ENCODE data around the gene AKAP8. TPM values are rescaled to one million over a fixed set of nuclear protein-coding genes. Genes with fewer than 3 reads are reported as not detected.
A peak's percentile ranks its signal among the peaks of the same experiment; 100 is the strongest.
"Not testable (repeated sequence)": the region's sequence is repeated elsewhere in the genome, so short reads cannot be mapped to it uniquely, and the experiment has no call there.

The AKAP8 gene
- total RNA-seq, 1 donor from 2014 or later: 55.4 TPM

DNA sequence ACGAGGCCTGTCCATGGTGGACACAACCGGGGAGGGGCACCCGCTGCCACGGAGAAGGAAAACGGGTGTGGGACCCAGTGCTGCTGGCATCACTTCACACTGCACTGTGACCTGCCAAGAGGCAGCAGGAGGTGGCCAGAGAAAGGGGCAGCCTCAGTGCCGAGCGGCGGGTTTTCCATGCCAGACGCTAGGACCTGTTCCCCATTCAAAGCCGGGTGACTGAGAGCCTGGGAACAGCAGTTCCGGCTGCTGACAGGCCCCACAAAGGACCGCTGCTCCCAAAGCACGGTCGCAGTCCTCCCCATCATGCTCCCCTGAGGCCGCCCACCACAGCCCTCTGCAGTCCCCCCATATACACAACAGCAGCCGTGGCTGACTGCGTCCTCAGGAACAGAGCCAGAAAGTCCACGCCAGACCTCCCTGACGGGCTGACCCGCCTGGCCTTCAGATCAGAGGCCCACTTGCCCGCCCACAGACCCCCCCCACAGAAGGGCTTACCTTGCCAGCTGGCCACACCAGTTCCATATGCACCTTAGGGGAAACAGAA is 5.4 kb downstream of the AKAP8 start:
- intact Hi-C loops (cut with micrococcal nuclease): no loop called here
- Mint-ChIP-seq H3K4me1 (peaks cover 23% of the 10 kb centered on the region), H3K4me3 (no peak overlapping the region), H3K27ac (no peak overlapping the region), H3K36me3 (ENCODE audit: low read depth) (peaks cover 35% of the 10 kb centered on the region), H3K9me3 (no peaks in the 10 kb centered on the region), H3K27me3 (no peaks in the 10 kb centered on the region)
- no peak for DNase-seq

DNA sequence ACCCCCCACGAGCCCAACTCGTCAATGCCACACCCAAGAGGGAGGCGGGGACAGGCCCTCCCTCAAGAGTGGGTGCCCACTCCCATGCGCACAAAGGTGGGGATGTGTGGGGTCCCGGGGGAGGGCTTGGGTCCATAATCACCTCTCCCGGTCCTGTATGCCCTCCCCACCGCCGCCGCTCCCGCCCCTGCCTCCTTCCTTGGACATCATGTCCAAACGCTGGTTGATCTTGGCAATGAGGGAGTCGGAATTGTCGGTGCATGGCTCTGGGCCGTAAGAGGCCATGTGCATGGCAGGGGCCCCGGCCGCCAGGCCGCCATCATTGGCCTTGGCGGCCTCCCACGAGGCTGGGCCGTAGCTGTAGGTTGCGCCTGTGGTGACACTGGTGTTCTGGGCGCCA is 5.9 kb downstream of the AKAP8 start:
- peaks cover 39% of the 10 kb centered on the region for H3K36me3 Mint-ChIP-seq (ENCODE audit: low read depth)
- H3K27me3 Mint-ChIP-seq: no peaks in the 10 kb centered on the region
- no peak overlapping the region for H3K27ac Mint-ChIP-seq
- no peak overlapping the region for H3K4me3 Mint-ChIP-seq
- intact Hi-C loops (cut with micrococcal nuclease): no loop called here
- H3K4me1 Mint-ChIP-seq: peaks cover 23% of the 10 kb centered on the region
- no peaks in the 10 kb centered on the region for H3K9me3 Mint-ChIP-seq
- no peak for DNase-seq

DNA sequence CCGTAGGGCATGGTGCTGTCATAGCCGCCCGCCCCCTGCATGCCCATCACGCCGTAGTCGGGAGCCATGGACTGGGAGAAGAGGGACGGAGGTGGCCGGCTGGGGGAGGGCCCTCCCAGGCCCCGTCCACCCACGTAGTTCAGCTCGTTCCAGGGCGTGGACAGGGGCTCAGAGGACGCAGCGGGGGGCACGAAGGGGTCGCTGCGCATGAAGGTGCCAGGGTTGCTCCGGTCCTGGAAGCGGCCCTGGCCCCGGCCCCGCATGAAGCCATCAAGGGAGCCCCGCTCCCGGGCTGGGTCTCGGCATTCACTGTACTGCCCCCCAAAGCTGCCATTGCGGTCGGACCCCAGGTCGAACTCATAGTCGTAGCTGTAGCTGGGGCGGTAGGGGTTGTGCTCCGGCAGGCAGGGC is 6.7 kb downstream of the AKAP8 start:
- Mint-ChIP-seq H3K36me3 (ENCODE audit: low read depth) (peaks cover 39% of the 10 kb centered on the region), H3K9me3 (no peaks in the 10 kb centered on the region), H3K4me3 (no peak overlapping the region), H3K27ac (no peak overlapping the region), H3K4me1 (peaks cover 19% of the 10 kb centered on the region), H3K27me3 (no peaks in the 10 kb centered on the region)
- no peak for DNase-seq
- intact Hi-C loops (cut with micrococcal nuclease): no loop called here

DNA sequence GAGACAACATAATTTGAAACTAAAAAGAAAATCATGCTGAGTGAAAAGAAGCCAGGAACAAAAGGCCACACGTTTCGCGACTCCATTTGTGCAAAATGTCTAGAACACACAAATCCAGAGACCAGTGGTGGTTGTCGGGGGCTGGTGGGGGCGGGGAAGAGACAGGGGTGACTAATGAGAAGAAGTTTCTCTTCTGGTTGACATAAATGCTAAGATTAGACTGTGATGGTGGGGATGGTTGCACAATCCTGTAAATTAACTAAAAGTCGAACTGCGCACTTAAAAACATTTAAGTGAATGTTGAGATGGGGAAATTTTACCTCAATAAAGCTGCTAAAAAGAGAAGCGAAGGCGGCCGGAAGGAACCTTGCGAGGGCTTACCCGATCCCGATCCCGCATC is 7.1 kb downstream of the AKAP8 start:
- intact Hi-C loops (cut with micrococcal nuclease): no loop called here
- Mint-ChIP-seq H3K27ac (peak overlapping the region; percentile 69), H3K36me3 (ENCODE audit: low read depth) (peaks cover 42% of the 10 kb centered on the region), H3K4me3 (no peak overlapping the region), H3K4me1 (peaks cover 16% of the 10 kb centered on the region), H3K27me3 (no peaks in the 10 kb centered on the region), H3K9me3 (no peaks in the 10 kb centered on the region)
- DNase-seq: no peak

DNA sequence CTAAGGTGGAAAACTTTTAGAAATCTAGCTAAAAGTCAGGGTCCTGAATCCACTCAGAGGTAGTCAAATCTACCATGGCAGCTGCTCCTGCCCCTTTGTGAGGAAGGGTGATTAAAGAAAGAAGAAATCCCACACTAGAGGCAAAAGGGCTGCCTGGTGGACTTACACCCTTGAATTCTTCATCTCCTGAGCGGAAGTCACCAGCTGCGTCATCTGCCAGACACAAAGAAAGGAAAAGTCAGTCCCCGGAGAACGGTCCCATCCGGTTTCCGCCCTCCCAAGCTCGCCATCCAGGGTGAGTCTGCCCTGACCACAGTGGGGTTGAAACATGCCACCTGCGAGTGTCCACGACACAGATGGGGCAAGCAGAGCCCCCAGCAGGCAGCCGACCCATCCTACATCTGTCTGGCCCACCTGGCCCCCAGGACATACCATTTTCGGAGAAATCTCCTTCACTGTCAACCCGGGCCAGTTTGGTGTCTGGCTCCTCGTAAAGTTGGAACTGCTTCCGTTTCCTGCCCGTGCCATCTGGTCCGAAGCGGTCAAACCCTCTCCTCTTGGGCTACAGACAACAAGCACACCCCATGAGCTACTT is 7.7 kb downstream of the AKAP8 start:
- intact Hi-C loops (cut with micrococcal nuclease): no loop called here
- Mint-ChIP-seq H3K4me3 (no peak overlapping the region), H3K27me3 (no peaks in the 10 kb centered on the region)

DNA sequence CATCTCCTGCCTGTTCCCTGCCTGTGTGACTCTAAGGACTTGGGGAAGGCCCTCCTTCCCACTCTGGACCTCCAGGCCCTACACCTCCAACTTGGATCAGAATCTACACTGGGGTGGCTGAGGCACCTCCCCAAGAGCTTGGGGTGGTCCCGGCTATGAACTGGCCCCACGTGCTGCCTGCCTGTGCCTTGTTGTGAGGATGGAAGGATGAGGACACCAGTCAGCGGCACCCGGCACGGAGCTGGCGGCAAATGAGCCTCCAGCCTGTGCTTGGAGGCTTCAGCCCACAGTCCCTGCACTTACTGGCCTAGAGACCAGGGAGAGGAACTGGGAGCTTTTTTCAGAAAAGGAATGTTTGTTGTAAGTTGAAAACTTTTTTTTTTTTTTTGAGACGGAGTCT is 8.5 kb downstream of the AKAP8 start:
- peaks cover 49% of the 10 kb centered on the region for H3K36me3 Mint-ChIP-seq (ENCODE audit: low read depth)
- H3K9me3 Mint-ChIP-seq: no peaks in the 10 kb centered on the region
- no peak for DNase-seq
- no peaks in the 10 kb centered on the region for H3K27me3 Mint-ChIP-seq
- intact Hi-C loops (cut with micrococcal nuclease): no loop called here
- H3K27ac Mint-ChIP-seq: no peak overlapping the region
- H3K4me1 Mint-ChIP-seq: peaks cover 9% of the 10 kb centered on the region
- no peak overlapping the region for H3K4me3 Mint-ChIP-seq

More for the DNA sequence above, 7.7 kb downstream of the AKAP8 start:
- peaks cover 12% of the 10 kb centered on the region for H3K4me1 Mint-ChIP-seq
- peak overlapping the region; percentile 56 for H3K27ac Mint-ChIP-seq
- DNase-seq: no peak
- H3K36me3 Mint-ChIP-seq (ENCODE audit: low read depth): peaks cover 47% of the 10 kb centered on the region
- H3K9me3 Mint-ChIP-seq: no peaks in the 10 kb centered on the region

DNA sequence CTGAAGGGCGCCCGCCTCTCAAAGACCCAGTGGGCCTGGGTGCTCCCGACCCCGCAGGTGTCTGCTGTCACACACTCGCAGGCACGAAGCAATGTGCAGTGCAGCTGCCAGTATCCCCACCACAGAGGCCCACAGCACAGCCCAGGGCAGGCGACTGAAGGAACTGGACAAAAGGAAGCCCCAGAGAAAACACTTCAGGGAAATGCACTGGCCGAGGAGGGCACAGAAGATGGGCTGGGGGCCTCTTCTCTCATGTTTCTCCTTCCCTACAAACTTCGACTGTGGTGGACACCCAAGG is 10.0 kb downstream of the AKAP8 start:
- H3K9me3 Mint-ChIP-seq: no peaks in the 10 kb centered on the region
- H3K36me3 Mint-ChIP-seq (ENCODE audit: low read depth): peaks cover 56% of the 10 kb centered on the region
- no peak for DNase-seq
- no peaks in the 10 kb centered on the region for H3K27me3 Mint-ChIP-seq
- no peak overlapping the region for H3K4me3 Mint-ChIP-seq
- H3K27ac Mint-ChIP-seq: no peak overlapping the region
- H3K4me1 Mint-ChIP-seq: peaks cover 9% of the 10 kb centered on the region
- intact Hi-C loops (cut with micrococcal nuclease): no loop called here

DNA sequence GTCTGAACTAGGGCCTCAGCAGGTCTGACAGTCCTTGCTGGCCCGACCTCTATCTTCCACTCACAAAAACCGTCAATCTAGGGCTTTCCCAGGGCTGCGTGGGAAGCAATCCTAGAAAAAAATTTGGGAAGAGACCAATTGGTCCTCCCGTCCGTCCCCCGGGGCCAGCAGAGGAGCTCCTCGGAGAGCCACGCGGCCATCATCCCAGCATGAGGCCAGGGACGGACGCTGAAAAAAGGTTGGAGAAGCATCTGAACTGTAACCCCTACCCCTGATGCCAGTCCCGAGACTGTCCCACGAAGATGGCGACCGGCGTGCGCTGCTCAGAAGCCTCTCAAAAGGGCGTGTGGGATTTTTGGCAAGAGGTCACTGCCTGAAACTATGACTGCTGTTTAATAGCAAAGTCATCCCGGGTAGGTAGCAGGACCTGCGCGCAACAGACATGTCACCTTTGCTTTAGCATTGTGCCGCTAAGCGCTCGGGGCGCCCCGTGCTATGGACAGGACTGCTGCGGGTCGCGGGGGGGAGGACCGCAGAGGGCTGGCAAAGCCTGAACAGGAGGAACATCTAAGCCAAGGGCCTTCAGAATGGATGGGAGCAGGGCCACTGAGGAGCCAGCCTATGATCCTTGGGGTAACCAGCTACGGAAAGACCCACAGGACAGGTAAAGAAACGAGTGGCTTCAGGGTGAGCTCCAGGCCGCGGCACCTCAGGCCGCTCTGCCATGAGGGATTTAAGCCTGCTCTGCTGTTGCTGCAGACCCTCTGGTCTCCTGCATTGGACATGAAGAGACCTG is 10.6 kb downstream of the AKAP8 start:
- peak overlapping the region; percentile 53 for H3K27ac Mint-ChIP-seq
- no peak overlapping the region for H3K4me3 Mint-ChIP-seq
- no peaks in the 10 kb centered on the region for H3K27me3 Mint-ChIP-seq
- no peak for DNase-seq
- peaks cover 9% of the 10 kb centered on the region for H3K4me1 Mint-ChIP-seq
- intact Hi-C loops (cut with micrococcal nuclease): no loop called here
- H3K9me3 Mint-ChIP-seq: no peaks in the 10 kb centered on the region
- H3K36me3 Mint-ChIP-seq (ENCODE audit: low read depth): peaks cover 55% of the 10 kb centered on the region

DNA sequence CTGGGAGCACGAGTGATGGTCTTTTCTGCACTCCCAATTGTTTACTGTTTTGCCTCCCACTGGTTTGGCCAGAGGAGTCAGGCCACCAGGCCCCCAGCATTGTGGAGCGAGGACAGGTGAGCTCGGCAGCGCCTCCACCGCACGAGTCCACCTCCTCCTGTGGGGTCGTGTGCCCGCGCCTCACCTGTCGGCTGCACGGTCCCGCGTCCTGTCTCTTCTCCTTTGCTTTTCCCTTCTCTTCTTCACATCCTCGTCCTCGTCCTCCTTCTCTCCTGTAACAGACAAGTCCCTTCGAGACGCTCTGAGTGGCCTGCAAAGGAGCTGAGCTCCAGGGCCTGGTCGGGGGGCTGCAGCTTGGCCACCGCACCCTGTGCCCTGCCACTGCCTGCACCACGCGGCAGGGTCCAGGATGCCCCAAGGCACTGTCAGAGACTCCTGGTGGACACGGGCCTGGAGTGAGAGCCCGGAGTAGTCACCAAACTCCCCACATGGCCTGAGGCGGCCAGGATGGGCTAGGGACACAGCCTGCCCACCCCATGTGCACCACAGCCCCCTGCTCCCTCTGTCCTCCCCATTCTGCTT is 11.4 kb downstream of the AKAP8 start:
- no peaks in the 10 kb centered on the region for H3K9me3 Mint-ChIP-seq
- peaks cover 5% of the 10 kb centered on the region for H3K4me1 Mint-ChIP-seq
- H3K36me3 Mint-ChIP-seq (ENCODE audit: low read depth): peaks cover 53% of the 10 kb centered on the region
- H3K27ac Mint-ChIP-seq: no peak overlapping the region
- DNase-seq: no peak
- no peaks in the 10 kb centered on the region for H3K27me3 Mint-ChIP-seq
- intact Hi-C loops (cut with micrococcal nuclease): no loop called here
- H3K4me3 Mint-ChIP-seq: no peak overlapping the region

DNA sequence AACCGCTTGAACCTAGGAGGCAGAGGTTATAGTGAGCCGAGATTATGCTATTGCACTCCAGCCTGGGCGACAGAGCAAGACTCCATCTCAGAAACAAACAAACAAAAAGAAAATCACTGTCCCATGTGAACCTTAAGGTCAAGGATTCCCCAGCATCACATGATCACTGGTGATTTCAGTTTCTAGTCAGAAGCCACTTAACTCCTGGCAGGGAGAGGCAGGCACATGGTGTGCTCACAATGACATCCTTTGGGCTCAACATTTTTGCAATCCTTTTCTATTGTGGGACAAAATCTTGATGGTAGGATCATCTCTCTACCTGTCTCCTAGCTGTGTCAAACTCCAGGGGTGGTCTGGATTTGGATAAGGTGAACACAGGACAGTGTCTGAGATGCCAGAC is 12.1 kb downstream of the AKAP8 start:
- DNase-seq: no peak
- no peak overlapping the region for H3K27ac Mint-ChIP-seq
- H3K9me3 Mint-ChIP-seq: no peaks in the 10 kb centered on the region
- no peak overlapping the region for H3K4me3 Mint-ChIP-seq
- intact Hi-C loops (cut with micrococcal nuclease): no loop called here
- H3K36me3 Mint-ChIP-seq (ENCODE audit: low read depth): peaks cover 50% of the 10 kb centered on the region
- peaks cover 3% of the 10 kb centered on the region for H3K4me1 Mint-ChIP-seq
- H3K27me3 Mint-ChIP-seq: no peaks in the 10 kb centered on the region

DNA sequence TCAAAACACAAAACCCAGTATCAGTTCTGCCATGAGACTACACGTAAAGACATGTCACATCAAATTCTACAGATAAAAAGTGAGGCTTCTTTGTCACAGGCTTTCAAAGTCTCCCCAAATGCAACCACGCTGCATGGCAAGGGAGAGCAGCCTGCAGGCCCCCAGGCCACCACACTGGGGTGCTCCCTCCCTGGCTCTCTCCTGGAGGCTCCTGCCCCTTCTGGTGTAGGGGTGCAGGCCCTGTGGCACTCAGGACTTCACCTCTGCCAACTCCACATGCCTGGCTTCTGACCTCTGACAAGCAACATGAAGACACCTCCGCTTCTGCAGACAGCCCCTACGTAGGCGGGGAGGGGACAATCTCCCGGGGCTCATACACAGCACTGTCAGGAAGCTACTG is 14.3 kb downstream of the AKAP8 start:
- DNase-seq: no peak
- no peak overlapping the region for H3K27ac Mint-ChIP-seq
- H3K4me1 Mint-ChIP-seq: peaks cover 2% of the 10 kb centered on the region
- intact Hi-C loops (cut with micrococcal nuclease): no loop called here
- H3K36me3 Mint-ChIP-seq (ENCODE audit: low read depth): peaks cover 56% of the 10 kb centered on the region
- H3K9me3 Mint-ChIP-seq: no peaks in the 10 kb centered on the region
- H3K27me3 Mint-ChIP-seq: no peaks in the 10 kb centered on the region
- no peak overlapping the region for H3K4me3 Mint-ChIP-seq

DNA sequence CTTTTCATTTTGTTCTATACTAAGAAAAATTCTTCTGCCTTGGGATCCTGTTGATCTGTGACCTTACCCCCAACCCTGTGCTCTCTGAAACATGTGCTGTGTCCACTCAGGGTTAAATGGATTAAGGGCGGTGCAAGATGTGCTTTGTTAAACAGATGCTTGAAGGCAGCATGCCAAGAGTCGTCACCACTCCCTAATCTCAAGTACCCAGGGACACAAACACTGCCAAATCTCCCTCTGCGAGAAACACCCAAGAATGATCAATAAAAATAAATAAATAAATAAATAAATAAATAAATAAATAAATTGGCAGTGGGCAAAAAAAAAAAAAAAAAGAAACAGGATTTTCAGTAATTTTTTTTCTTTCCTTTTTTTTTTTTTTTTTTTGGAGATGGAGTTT is 15.8 kb downstream of the AKAP8 start:
- DNase-seq; H3K27me3 Mint-ChIP-seq; H3K4me1 Mint-ChIP-seq; intact Hi-C loops (cut with micrococcal nuclease); H3K9me3 Mint-ChIP-seq; H3K4me3 Mint-ChIP-seq; H3K27ac Mint-ChIP-seq: not testable (repeated sequence)
- H3K36me3 Mint-ChIP-seq (ENCODE audit: low read depth): peaks cover 61% of the 10 kb centered on the region

DNA sequence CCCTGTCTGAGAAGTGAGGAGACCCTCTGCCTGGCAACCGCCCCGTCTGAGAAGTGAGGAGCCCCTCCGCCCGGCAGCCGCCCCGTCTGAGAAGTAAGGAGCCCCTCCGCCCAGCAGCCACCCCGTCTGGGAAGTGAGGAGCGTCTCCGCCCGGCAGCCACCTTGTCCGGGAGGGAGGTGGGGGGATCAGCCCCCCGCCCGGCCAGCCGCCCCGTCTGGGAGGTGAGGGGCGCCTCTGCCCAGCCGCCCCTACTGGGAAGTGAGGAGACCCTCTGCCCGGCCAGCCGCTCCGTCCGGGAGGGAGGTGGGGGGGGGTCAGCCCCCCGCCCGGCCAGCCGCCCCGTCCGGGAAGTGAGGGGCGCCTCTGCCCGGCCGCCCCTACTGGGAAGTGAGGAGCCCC is 16.5 kb downstream of the AKAP8 start:
- intact Hi-C loops (cut with micrococcal nuclease); H3K4me1 Mint-ChIP-seq; H3K4me3 Mint-ChIP-seq; H3K27ac Mint-ChIP-seq; H3K9me3 Mint-ChIP-seq; DNase-seq; H3K27me3 Mint-ChIP-seq: not testable (repeated sequence)
- peaks cover 62% of the 10 kb centered on the region for H3K36me3 Mint-ChIP-seq (ENCODE audit: low read depth)

DNA sequence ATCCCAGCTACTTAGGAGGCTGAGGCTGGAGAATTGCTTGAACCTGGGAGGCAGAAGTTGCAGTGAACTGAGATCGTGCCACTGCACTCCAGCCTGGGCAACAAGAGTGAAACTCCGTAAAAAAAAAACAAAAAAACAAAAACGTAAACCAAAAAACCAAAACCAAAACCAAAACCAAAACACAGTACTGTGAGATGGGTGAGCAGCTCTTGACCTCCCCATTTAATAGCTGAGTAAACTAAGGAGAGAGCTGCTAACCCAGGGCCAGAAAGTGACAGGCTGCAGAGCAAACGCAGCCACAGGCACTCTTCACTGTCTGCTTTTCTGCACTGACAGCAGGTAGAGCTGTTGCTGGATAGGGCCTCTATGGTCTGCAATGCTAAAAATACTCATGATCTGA is 19.6 kb downstream of the AKAP8 start:
- peaks cover 59% of the 10 kb centered on the region for H3K36me3 Mint-ChIP-seq (ENCODE audit: low read depth)
- H3K9me3 Mint-ChIP-seq; H3K4me3 Mint-ChIP-seq; DNase-seq; intact Hi-C loops (cut with micrococcal nuclease); H3K27me3 Mint-ChIP-seq; H3K4me1 Mint-ChIP-seq; H3K27ac Mint-ChIP-seq: not testable (repeated sequence)
